Measurements from ENCODE around the gene GRK2. TPM values are rescaled to one million over a fixed set of nuclear protein-coding genes. Genes with fewer than 3 reads are reported as not detected.

Gene GRK2
- total and polyA plus RNA-seq, 9 of the 15 experiments (the other 6 are each of a cell fraction or from before 2014, with no cell fraction given), result 0.24 to 95.8 (median 56.5) TPM

DNA sequence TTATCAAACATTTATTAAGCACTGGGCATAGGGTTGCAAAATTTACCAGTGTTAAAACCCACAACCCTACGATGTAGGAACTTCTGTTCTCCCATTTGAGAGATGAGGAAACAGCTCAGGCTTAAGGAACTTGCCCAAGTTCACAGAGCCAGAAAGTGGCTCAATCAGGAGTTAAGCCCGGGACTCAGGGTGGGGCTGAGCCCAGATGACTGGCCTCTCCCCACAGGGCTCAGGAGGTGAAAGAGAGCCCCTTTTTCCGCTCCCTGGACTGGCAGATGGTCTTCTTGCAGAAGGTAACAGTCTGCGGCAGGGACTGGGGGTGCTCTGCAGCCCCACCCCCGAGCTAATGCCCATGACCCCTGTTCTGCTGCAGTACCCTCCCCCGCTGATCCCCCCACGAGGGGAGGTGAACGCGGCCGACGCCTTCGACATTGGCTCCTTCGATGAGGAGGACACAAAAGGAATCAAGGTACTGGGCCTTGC lies 17.2 kb downstream of the GRK2 start (continued):
- TF ChIP-seq, protein P1, sequence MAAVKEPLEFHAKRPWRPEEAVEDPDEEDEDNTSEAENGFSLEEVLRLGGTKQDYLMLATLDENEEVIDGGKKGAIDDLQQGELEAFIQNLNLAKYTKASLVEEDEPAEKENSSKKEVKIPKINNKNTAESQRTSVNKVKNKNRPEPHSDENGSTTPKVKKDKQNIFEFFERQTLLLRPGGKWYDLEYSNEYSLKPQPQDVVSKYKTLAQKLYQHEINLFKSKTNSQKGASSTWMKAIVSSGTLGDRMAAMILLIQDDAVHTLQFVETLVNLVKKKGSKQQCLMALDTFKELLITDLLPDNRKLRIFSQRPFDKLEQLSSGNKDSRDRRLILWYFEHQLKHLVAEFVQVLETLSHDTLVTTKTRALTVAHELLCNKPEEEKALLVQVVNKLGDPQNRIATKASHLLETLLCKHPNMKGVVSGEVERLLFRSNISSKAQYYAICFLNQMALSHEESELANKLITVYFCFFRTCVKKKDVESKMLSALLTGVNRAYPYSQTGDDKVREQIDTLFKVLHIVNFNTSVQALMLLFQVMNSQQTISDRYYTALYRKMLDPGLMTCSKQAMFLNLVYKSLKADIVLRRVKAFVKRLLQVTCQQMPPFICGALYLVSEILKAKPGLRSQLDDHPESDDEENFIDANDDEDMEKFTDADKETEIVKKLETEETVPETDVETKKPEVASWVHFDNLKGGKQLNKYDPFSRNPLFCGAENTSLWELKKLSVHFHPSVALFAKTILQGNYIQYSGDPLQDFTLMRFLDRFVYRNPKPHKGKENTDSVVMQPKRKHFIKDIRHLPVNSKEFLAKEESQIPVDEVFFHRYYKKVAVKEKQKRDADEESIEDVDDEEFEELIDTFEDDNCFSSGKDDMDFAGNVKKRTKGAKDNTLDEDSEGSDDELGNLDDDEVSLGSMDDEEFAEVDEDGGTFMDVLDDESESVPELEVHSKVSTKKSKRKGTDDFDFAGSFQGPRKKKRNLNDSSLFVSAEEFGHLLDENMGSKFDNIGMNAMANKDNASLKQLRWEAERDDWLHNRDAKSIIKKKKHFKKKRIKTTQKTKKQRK (IDR thresholded peaks at IDR 0.05; ENCODE audit: borderline replicate concordance, low read depth, low read length), result no peak
- TF ChIP-seq, protein P2, sequence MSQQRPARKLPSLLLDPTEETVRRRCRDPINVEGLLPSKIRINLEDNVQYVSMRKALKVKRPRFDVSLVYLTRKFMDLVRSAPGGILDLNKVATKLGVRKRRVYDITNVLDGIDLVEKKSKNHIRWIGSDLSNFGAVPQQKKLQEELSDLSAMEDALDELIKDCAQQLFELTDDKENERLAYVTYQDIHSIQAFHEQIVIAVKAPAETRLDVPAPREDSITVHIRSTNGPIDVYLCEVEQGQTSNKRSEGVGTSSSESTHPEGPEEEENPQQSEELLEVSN (IDR thresholded peaks at IDR 0.05; ENCODE audit: borderline replicate concordance in 1 of 2, extremely low read depth in 1 of 2, insufficient read depth in 1 of 2, insufficient read length in 1 of 2, low read depth in 1 of 2, low read length in 1 of 2, poor library complexity in 1 of 2, severe bottlenecking in 1 of 2), result no peak
- TF ChIP-seq, protein P3, sequence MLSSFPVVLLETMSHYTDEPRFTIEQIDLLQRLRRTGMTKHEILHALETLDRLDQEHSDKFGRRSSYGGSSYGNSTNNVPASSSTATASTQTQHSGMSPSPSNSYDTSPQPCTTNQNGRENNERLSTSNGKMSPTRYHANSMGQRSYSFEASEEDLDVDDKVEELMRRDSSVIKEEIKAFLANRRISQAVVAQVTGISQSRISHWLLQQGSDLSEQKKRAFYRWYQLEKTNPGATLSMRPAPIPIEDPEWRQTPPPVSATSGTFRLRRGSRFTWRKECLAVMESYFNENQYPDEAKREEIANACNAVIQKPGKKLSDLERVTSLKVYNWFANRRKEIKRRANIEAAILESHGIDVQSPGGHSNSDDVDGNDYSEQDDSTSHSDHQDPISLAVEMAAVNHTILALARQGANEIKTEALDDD (IDR thresholded peaks at IDR 0.05), result no peak
- TF ChIP-seq ZNF212 (CRISPR knock-in tag; IDR thresholded peaks at IDR 0.05) (no peak), TOE1 (IDR thresholded peaks at IDR 0.05; ENCODE audit: borderline replicate concordance) (no peak), TOE1 (CRISPR knock-in tag; IDR thresholded peaks at IDR 0.05; ENCODE audit: borderline replicate concordance, low read depth) (no peak), MCM5 (IDR thresholded peaks at IDR 0.05; ENCODE audit: low read depth) (no peak), FOSL1 (tag; conservative IDR thresholded peaks at IDR 0.05) (no peak), ZNF584 (CRISPR knock-in tag; IDR thresholded peaks at IDR 0.05; ENCODE audit: low read depth) (no peak), CBX2 (IDR thresholded peaks at IDR 0.05; ENCODE audit: insufficient read depth, low read length, poor library complexity, severe bottlenecking) (no peak)
- TF ChIP-seq, protein P4, sequence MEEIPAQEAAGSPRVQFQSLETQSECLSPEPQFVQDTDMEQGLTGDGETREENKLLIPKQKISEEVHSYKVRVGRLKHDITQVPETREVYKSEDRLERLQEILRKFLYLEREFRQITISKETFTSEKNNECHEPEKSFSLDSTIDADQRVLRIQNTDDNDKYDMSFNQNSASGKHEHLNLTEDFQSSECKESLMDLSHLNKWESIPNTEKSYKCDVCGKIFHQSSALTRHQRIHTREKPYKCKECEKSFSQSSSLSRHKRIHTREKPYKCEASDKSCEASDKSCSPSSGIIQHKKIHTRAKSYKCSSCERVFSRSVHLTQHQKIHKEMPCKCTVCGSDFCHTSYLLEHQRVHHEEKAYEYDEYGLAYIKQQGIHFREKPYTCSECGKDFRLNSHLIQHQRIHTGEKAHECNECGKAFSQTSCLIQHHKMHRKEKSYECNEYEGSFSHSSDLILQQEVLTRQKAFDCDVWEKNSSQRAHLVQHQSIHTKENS (CRISPR knock-in tag; IDR thresholded peaks at IDR 0.05), result no peak
- TF ChIP-seq, protein P5, sequence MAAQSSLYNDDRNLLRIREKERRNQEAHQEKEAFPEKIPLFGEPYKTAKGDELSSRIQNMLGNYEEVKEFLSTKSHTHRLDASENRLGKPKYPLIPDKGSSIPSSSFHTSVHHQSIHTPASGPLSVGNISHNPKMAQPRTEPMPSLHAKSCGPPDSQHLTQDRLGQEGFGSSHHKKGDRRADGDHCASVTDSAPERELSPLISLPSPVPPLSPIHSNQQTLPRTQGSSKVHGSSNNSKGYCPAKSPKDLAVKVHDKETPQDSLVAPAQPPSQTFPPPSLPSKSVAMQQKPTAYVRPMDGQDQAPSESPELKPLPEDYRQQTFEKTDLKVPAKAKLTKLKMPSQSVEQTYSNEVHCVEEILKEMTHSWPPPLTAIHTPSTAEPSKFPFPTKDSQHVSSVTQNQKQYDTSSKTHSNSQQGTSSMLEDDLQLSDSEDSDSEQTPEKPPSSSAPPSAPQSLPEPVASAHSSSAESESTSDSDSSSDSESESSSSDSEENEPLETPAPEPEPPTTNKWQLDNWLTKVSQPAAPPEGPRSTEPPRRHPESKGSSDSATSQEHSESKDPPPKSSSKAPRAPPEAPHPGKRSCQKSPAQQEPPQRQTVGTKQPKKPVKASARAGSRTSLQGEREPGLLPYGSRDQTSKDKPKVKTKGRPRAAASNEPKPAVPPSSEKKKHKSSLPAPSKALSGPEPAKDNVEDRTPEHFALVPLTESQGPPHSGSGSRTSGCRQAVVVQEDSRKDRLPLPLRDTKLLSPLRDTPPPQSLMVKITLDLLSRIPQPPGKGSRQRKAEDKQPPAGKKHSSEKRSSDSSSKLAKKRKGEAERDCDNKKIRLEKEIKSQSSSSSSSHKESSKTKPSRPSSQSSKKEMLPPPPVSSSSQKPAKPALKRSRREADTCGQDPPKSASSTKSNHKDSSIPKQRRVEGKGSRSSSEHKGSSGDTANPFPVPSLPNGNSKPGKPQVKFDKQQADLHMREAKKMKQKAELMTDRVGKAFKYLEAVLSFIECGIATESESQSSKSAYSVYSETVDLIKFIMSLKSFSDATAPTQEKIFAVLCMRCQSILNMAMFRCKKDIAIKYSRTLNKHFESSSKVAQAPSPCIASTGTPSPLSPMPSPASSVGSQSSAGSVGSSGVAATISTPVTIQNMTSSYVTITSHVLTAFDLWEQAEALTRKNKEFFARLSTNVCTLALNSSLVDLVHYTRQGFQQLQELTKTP (IDR thresholded peaks at IDR 0.05; ENCODE audit: low read depth in 1 of 2, partially characterized antibody in 2 of 2), result no peak
- TF ChIP-seq, protein P6, sequence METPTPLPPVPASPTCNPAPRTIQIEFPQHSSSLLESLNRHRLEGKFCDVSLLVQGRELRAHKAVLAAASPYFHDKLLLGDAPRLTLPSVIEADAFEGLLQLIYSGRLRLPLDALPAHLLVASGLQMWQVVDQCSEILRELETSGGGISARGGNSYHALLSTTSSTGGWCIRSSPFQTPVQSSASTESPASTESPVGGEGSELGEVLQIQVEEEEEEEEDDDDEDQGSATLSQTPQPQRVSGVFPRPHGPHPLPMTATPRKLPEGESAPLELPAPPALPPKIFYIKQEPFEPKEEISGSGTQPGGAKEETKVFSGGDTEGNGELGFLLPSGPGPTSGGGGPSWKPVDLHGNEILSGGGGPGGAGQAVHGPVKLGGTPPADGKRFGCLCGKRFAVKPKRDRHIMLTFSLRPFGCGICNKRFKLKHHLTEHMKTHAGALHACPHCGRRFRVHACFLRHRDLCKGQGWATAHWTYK (CRISPR knock-in tag; IDR thresholded peaks at IDR 0.05), result no peak

Measured in K562 (cell line).